Umbilical cord (tissue), 2 donors: Measurements from ENCODE around the gene CLN6. TPM values are rescaled to one million over a fixed set of nuclear protein-coding genes. Genes with fewer than 3 reads are reported as not detected.
"Not testable (repeated sequence)": the region's sequence is repeated elsewhere in the genome, so short reads cannot be mapped to it uniquely, and the experiment has no call there.

Experiments used
- DNase-seq: peaks from one replicate; pipeline ENCODE4 v3.0.0-alpha.2; 2015; ENCODE audit warnings: low spot score
- total RNA-seq: library from RNA; depleted of rRNA; stranded (reverse); fragments of >200 nt; gene quantifications from one replicate; pipeline ENCODE4 v1.2.3, GENCODE V29; 2014; ENCODE audit warnings: low replicate concordance; ENCODE audit not compliant: insufficient read depth

The CLN6 gene
- total RNA-seq, 1 donor from 2014 or later = 9.6 TPM

DNA sequence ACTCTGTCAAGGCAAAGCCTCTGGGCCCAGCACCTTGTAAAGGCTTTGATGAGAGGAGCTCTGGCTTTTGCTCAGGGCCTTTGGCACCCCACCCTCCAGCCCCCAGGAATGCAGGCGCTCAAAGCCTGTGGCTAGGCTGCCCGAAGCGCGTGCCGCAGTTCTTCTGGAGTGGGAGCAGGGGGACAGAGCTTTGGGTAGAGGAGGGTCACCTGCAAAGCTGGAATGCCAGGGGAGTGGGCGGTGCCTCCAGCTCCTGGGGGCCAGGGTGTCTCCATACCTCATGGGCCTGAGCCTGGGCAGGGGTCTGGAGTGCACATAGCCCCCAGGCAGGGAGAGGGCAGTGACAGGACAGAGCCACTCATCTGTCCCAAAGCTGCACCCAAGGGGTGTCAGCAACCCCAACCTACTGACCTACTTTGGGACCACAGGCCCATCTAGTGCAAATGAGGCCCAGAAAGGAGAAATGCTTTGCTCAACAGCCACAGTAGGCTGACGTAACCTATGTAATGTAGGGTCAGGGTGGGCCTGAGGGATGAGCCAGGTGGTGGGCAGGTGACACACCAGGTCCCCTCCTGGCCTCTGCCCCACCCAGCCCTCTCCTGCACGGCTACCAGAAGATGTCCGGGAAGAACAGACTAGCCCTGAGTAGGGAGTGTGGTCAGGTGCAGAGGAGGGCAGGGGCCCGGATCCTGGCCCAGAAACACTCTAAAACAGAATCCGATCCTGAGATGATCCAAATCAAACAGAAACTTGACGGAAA, 22.2 kb downstream of the CLN6 start:
- no peak for DNase-seq

DNA sequence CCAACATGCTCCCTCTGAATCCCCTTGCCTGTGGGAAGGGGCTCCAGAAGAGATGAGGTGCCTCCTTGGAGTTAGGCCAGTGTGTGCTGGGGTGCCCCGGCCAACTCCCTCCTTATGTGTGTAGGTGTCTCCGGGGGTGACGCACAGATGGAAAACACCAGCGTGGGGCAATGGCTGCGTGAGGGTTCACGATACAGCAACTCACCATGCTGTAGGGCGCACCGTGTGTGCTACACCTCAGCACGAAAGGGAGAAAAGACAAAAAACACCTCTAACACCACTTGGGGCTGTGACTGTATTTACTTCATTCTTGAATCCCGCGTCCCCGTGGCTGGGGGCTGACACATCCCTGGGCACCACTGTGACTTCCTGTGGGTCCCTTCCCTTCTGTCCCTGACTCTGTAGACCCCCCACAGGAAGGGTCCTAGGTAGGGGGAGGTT, 22.8 kb downstream of the CLN6 start:
- DNase-seq = no peak

DNA sequence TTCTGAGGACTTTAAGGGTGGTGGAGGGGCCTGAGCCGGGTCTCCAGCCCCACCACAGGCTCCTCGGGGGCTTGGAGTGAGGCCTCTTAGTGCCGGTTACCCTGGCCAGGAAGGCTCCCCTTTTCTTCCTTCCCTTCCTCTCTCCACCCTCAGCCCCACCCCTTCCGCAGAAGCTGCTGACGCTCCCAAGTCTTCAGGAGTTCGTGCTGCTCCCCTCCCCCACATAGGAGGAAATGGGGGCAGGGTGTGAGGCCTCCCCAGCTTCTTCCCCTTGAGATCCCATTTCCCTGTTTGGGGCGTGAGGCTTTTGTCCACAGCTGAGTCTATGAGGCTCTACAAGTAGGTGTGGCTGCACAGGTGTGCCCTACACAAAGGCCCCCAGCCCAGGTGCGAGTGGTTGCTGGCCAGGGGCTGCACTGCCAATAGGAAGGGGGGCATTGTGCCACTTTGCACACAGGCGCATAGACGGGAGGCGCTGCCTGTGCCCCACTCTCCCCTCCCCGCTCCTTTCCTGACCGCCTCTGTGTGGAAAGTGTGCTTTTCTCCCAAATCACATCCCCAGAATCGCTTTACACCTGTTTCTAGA, 23.5 kb downstream of the CLN6 start:
- peak; percentile 63 for DNase-seq

DNA sequence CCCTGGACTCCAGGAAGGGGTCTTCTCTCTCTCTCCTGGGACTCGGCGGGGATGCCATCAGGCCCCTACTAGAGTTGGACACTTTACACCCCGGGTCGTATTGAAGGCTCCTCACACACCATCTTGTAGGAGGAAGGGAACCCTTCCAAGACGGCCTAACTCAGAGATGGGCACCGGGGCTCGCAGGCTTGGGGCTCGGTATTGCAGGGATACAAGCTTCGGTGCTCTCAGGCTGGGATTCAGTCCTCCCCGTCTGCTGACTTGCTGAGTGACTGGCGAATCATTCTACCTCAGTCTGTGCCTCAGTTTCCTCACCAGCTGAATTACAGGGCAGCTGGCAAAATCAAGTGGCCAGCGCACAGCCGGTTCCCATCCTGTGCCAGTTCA, 24.0 kb downstream of the CLN6 start:
- DNase-seq = no peak

- DNase-seq = peak; percentile 83
Observed at GRCh38 chr15:68204776-68205557, 24.6 kb downstream of the CLN6 start, which contains the start of gene CALML4. CALML4 (minus strand) TSS chr15:68205332; CDS start chr15:68205247, 85 bp downstream.

DNA sequence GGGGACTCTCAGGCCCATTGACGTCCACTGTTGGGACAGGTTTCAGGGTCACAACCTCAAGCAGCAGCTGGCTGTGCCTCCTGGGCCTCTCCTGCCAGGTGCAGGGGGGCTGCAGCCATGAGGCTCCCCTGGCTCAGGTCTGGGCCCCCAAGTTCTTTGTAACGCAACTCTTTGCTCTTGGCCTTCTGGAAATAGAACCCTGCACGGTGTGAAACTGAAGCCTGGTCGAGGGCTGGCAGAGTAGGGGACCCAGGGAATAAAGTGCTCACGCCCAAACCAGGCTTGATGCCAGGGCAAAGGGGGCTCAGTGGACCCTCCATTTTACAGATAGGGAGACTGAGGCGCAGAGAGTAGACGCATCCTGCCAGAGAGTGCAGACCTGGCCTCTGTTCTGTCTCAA, 25.2 kb downstream of the CLN6 start:
- DNase-seq = no peak

DNA sequence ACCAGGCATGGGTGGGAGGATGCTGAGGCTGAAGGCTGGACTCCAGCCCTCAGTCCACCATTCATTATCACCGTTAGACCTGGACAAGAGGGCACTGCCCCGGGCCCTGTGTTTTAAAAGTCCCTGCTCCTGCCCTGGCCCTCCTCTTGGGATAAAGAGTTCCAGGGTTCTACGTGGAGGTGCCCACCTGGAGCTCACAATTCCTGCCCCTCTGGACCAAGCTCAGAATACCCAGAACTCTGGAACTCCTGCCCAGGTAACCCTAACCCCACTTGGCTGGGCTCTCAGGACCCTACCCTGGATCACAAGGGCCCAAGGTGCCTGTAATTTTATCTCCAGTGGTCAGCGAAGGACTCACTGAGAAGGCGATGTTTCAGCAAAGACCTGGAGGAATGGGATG, 25.6 kb downstream of the CLN6 start:
- DNase-seq = no peak

DNA sequence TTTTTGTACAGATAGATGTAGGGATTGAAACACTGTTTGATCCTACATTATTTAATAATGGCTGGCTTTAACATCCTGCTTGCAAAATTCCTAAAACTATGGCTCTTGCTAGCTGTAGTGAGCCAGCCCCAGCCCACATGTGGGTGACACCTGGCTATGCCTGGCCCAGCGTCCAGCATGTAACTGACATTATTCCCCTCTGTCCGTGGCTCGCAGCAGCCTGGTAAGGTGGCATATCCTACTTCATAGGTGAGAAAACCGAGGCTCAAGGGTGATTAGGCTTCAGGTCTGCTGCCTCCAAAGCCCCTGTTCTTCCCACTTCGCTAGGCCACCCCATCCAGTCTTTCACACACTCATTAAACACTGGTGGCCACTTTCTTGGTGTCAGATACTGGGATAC, 26.0 kb downstream of the CLN6 start:
- no peak for DNase-seq

- not testable (repeated sequence) for DNase-seq
Observed at GRCh38 chr15:68202994-68203393, 26.5 kb downstream of the CLN6 start.

DNA sequence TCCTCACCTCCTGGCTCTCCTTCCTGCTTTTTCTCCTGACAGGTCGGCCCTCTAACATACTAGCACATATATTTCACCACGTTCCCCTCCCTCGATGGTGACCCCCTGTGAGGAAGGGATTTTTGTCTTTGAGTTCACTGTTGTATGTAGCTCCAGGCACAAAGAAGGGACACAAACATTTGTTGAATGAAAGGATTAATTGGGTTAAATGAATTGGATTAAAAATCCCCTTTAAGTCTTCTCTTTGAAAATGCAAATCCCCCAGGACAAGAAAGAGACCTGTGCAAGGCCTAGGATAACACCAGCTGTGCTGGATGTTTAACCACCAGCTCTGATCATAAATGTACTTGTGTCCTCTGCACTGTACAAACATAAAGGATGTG, 27.7 kb downstream of the CLN6 start:
- DNase-seq = no peak

DNA sequence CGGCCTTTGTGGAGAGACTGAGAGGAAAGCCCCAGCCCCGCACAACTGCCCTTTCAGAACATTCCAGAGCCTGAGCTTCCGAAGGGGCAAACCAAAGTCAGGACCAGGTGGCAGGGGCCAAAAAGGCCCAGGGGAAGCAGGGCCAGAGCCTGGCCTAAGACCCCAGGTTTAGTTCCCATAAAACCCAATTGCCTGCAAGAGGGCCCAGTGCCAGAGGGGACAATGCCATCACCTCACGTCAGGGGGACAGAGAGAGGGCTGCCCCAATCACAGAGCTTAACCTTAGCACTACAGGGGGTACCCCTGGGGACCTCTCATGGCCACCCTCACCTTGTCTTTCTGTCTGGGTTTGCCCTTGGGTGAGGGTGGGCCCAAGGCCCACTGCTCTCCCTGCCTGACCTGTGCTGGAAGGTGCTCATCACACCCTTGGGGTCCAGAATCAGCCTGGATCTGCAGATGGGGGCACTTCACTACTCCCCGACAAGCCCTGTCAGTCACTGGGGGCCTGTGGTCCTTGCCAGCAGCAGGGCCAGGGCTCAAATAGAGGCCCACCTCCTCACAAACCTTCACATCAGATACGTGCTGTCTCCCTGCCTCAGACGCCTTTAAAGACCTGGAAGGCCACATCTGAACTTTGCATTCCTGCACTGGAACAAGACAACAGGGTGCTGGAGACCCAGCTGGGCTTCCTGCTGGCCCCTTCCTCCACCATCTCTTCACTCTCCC, 28.2 kb downstream of the CLN6 start:
- DNase-seq = no peak

- peak; percentile 79 for DNase-seq
Observed at GRCh38 chr15:68200016-68200861, 29.3 kb downstream of the CLN6 start.

GRCh38 chr15:68199340-68199739, 30.2 kb downstream of the CLN6 start:
- no peak for DNase-seq

GRCh38 chr15:68197661-68198437, 31.7 kb downstream of the CLN6 start:
- DNase-seq = no peak

- DNase-seq = no peak
Observed at GRCh38 chr15:68197170-68197492, 32.4 kb downstream of the CLN6 start.

- DNase-seq = no peak
Observed at GRCh38 chr15:68196445-68197169, 32.9 kb downstream of the CLN6 start.

GRCh38 chr15:68195336-68196112, 34.0 kb downstream of the CLN6 start:
- DNase-seq = no peak

DNA sequence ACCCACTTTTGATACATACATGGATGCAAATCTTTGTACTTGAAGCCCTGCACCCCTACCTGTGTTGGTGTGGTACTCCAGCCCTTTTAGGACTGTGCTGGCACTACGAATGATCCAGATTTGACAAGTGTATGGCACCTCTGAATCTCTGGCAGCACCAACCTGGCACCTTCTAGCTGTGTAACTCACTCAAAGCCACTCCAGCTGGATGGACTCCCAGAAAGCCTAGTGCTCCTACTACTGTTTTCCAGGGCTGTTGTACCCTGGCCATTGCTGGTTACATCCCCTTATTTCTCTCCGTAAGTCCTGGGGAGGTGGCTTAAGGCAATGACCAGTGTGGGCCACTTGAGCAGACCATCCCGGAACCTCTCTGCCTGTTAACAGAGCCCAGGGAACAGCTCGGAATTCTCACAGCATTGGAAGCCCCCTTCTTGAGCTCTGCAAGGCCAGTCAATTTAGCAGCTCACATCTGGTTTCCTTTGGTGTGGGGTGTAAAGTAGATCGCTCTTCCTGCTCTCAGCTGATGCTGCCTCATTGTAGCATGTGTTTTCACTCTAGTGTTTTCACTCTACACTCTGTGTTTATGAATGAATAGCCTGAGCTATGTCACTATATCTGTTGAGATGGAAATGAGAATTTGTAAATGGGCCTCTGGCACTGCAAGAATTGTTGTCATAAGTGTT, 36.6 kb downstream of the CLN6 start:
- DNase-seq = no peak
